ENCODE measurements around the gene FAP.

Gene FAP

DNA sequence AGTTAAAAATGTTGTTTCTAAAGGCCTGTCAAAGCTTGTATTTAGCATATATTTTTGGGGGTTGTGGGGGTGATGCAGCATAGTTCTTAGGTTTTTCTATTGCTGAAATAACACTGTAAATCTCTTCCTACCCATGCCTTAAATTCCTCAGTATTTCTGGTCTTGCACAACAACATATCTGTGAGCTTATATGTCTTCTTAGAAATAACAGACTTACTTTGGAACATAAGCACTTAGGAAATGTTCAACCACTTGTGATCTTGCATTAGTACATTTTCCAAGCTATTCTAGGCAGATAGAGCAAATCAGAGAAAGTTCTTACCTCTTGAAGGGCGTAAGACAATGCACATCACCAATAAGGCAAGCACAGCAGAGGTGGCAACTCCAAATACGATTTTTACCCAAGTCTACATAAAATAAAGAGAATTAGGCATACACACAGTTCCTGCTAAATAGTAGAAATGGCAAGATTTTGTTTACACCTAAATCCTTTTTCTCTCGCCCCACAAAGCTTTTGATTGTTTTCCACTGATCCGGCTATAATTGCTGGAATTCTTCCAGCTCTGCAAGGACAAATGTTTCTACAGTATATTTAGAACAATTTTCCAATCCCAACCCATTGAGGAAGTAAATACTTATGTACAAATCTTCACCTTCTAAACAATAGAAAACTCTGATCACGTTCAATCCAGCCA, 512 bp downstream of the FAP start:
- DNase-seq (ENCODE audit: low spot score) = no peak

DNA sequence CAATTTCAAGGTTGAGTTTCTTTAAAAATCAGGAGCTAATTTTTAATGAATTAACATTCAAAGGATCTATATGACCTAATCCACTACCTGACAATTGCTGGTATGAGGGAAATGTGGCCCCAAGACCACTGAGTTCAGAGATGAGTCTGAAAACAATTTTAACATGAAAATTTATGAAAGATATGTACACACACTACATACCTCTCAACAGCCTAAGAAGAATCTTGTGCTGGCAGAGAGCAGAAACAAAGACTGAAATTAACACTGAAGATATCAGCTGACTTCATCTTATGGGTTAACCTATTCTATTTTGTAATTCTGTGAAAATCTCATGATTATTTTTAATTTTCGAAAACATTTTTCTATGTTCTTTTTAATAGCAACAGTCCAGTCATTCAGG, 1.7 kb downstream of the FAP start:
- no peak for DNase-seq (ENCODE audit: low spot score)

DNA sequence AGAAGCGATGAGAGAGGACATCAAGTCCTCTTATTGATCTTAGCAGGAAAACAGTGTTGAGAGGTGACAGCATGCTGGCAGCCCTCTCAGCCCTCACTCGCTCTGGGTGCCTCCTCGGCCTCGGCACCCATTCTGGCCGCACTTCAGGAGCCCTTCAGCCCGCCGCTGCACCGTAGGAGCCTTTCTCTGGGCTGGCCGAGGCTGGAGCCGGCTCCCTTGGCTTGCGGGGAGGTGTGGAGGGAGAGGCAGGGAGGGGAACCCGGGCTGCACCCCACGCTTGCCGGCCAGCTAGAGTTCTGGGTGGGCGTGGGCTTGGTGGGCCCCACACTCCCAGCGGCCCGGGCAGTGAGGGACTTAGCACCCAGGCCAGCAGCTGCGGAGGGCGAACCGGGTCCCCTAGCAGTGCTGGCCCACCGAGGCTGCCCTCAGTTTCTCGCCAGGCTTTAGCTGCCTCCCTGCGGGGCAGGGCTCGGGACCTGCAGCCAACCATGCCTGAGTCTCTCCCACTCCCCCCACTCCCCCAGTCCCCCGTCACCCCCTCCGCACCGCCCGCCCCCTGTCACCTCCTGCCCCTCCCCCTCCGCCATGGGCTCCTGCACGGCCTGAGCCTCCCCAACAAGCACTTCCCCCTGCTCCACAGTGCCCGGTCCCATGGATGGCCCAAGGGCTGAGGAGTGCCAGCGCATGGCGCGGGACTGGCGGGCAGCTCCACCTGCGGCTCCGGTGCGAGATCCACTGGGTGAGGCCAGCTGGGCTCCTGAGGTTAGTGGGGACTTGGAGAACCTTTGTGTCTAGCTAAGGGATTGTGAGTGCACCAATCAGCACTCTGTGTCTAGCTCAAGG, 8.4 kb downstream of the FAP start:
- no peak for DNase-seq (ENCODE audit: low spot score)

DNA sequence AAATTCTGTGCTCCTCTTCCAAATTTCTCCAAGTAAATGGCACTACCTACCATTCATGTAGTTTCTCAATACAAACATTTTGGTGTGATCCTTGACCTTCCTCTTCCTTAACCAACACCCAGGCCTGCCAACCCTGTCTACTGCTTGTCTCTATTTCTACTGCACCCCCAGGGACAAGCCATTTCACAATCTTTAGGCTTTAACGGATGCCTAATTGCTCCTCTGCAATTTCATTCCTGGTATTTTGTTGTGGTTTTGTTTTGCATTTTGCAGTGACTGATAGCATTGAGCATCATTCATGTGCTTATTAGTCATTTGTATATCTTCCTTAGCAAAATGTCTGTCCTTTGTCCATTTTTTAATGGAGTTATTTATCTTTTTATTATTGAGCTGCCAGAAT, 10.0 kb downstream of the FAP start:
- DNase-seq (ENCODE audit: low spot score) = peak; percentile 32

DNA sequence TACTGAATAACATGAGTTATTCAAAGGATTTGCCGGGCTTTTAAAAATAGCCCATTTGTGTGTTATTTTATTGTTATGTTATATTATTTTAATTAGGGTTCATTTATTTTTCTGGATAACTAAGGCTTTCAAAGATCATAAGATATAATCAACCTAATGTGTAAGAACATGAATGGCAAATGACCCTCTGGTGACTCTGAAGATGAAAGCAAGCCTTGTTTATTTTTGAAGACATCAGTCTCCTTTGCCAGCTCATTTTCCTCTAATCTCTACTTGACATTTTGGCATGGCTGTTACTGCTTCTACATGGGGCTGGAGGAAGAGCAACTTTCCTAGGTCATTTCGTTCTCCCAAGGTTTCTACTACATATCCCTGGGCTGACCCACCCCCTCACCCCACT, 10.6 kb downstream of the FAP start:
- no peak for DNase-seq (ENCODE audit: low spot score)

DNA sequence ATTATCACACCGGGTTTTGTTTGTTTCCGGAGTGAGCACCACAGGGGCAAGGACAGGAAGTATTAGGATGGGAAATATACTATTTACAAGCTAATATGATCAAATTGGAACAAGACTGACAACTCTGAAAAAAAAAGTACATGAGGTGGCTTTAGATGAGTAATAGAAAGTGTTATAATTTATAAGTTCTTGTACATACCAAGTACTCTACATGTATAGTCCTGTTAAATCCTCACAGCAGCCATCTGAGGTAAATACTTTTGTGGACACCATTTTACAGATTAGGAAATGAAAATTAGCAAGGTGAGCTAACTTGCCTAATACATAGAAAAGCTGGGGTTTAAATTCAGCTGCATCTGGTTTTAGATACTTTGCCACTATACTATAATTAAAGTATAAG, 11.2 kb downstream of the FAP start:
- no peak for DNase-seq (ENCODE audit: low spot score)

DNA sequence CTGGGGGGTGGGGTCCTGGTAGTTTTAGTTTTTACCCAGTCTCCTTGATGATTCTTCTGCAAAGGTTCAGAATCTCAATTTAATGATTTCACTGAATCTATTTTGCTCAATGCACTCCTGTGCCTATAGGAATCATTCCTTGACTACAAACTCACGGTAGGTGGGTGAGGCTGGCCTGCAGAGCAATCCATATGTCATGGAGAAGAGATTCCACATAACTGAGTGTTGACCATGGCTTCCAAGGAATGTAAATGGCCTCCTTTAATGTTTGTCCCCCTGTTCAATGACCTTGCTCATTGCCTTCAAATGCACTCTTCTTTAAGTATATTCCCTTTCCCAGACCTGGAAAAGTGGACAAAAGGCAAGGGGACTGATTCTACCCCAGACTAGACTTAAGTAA, 12.5 kb downstream of the FAP start:
- DNase-seq (ENCODE audit: low spot score) = no peak

DNA sequence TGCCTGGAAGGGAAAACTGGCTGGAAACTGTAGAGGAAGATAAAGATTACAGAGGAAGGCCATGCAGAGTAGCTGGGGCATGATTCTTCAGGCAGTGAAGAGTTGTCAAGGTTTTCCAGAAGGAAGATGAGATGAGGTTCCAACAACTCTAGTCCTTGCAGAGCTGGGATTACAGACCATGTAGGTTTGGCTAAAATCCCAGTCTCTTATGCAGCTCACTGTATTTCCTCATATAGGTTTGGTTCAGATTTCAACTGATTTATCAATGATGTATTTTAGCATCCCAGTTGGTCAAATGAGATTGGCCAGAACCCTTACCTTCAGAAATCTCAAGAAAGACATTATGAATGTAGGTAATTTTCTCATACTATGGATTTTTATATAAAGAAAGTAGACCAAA, 16.4 kb downstream of the FAP start:
- DNase-seq (ENCODE audit: low spot score) = no peak

DNA sequence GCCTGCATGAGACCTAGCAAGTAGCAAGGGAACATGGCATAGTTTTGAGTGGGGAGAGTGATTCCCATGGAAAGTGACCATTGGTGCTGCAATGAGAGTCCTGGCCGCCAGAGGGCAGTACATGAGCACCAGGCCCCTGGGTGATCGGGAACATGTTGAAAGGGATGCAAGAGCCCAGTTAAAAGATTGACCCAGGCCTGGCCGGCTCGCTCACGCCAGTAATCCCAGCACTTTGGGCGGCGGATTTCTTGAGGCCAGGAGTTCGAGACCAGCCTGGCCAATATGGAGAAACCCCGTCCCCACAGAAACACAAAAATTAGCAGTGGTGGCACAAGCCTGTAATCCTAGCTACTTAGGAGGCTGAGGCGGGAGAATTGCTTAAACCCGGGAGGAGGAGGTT, 22.2 kb downstream of the FAP start:
- peak; percentile 47 for DNase-seq (ENCODE audit: low spot score)

DNA sequence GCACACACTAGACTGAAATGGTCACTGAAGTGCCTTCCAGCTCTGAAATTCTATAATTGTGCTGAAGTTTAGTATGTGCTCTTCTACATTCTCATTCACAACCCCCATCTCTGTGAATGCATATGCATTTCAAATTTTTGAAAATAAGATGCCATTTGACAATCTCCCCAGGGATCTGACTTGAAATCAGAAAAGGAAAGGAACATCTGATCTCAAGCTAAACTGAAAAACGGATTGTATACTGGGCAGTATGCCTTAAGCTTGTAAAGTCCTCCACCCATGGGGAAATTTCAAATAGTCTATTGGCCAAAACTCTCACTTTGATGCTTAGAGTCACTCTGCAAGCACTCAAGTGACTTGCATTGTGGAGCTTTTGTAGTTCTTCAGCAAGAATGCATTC, 22.9 kb downstream of the FAP start:
- DNase-seq (ENCODE audit: low spot score) = no peak

DNA sequence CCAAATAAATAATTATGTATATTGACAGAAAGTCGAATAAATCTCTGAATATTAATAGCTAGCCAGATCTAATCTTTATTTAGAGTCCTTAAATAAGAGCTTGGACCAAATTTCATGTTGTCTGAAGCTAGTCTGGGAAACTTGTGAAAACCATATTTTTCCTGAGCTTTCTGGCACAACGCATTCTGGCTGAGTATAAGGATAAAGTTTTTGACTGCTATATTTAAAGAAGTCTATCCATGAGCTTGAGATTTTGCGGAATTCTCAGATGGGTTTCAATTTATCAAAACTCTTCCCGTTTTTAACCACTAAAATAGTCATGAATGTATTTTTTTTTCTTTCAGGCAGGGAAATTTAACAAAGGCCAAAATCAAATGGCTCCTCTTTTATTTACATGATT, 23.8 kb downstream of the FAP start:
- no peak for DNase-seq (ENCODE audit: low spot score)

DNA sequence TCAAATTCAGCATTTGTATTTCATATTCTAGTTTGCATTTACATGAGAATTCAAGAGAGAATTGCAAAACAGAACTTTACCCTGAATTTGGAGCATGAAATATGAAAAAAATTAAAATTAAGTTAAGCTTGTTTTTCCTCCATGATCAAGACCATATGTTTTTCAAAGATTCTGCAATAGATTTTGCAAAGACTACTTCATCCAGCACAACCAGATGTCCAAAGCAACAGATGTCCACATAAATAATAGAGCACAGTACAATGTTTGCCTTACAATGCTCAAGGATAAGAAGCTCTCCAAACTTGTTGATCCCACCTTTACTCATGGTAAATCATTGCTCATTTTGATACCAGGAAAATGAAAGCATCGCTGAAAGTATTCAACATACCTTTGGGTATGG, 25.6 kb downstream of the FAP start:
- no peak for DNase-seq (ENCODE audit: low spot score)

DNA sequence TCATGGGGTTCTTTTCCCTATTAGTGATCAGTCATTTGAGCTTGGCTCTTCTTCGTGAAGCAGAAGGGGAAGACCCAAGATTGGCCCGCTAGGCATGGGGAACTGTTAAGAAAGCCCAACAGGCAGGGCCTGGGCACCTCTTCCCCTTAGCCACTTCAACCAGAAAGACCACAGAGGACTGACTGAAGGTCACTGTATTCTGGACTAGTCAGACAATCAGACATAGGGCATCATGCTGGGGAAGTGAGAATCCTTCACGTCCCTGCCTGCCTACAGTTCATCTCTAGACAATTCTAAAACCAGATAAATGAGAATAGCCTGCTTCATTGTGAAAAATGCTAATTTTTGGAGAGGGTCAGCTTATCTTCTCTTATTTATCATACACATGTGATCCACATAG, 28.1 kb downstream of the FAP start:
- DNase-seq (ENCODE audit: low spot score) = no peak

DNA sequence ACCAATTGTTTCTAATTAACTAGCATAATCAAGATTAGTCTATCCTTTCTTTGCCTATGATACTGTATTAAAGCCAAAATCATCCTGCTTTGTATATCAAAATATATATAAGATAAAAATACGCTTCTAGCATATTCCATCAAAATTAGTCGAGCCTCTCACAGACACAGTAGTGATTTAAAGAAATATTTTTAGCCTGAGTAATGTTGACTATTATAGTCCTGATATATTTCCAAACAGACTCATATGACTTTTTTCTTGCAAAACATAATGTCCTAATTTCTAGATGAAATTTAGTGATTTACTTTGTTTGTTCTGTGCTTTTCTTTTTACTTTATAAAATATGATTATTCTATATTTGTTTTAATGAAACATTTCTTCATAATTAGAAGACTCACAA, 30.9 kb downstream of the FAP start:
- DNase-seq (ENCODE audit: low spot score) = no peak

DNA sequence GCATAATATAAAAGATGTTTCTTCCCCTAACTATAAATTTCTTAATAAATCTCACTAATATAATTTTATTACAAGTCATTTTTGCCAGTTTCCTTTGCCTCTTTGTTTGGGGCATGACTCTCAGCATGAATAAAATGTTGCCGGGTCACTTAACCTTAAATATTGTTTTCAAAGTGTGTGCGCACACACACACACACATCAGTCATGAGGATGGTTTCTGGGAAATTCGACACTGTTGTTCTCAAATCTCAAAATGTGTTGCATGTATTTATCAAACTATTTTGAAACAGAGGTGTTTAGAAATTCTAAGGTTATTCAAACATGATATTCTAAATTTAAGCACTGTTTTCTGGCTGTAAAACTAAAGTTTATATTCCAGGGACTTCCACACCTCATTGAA, 31.5 kb downstream of the FAP start:
- no peak for DNase-seq (ENCODE audit: low spot score)

DNA sequence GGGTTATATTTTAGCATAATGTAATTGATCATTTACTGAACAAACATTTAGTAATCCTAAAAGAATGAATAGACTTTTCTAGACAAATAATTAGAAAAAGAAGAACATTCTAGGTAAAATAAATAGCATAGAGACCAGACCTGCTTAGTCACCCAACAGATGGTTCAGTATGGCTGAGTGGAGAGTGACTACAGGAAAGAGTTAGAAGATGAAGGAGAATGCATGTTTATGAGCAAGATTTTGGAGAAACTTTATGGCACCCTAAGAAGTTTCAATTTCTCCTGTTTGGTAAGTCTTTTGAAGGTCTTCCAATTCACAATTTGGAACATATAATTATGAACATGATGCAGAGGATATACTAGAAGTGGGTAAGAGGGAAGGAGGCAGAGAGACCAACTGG, 32.9 kb downstream of the FAP start:
- DNase-seq (ENCODE audit: low spot score) = peak; percentile 16

DNA sequence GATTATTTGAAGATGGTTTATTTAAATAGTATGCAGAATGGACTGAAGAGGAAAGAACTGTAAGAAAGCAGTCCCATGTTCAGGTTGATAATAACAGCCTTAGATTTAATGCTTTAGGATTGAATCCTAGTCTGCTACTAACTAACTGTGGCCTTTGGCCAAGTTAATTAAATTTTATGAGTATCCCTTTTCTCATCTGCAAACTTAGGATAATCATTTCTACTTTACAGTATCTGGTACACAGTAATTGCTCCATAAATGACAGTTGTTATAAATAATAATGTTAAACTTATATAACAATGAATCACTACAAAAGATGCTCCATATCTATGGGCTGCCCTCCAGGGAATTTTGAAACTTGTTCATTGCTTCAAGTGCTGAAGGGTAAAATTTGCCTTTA, 41.0 kb downstream of the FAP start:
- no peak for DNase-seq (ENCODE audit: low spot score)

DNA sequence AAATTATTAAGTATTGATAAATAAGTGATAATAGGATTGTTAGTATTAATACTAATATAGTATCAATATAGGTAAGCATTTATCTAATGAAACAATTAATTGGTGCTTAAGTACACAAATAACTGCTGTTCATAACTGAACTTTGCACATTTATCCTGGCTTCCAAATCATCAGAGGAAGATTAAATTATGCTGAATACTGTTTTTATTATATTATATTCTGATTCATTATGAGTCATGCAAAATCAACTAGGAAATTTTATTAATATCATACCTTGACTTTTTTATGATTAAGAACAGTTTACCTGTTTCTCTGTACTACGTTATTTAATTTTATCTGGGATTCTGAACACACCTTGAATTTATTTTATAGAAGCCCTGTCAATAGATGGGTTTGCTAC, 42.6 kb downstream of the FAP start:
- no peak for DNase-seq (ENCODE audit: low spot score)

DNA sequence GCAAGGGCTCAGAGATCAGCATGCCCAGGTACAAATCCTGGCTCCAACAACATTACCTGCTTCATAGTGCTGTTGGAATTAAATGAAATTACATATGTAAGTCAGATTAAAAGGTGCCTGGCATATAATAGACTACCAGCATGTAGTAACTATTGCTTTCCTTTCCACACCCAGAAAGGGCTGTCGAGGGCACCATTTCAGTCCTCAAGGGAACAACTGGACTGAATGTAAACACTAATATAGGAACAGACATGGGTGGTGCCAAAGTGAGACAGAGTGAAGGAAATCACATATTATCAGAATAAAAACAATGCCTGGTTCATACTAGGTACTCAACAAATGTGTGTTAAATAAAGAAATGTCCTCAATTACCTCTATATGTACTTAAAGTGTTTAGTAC, 43.3 kb downstream of the FAP start:
- no peak for DNase-seq (ENCODE audit: low spot score)

DNA sequence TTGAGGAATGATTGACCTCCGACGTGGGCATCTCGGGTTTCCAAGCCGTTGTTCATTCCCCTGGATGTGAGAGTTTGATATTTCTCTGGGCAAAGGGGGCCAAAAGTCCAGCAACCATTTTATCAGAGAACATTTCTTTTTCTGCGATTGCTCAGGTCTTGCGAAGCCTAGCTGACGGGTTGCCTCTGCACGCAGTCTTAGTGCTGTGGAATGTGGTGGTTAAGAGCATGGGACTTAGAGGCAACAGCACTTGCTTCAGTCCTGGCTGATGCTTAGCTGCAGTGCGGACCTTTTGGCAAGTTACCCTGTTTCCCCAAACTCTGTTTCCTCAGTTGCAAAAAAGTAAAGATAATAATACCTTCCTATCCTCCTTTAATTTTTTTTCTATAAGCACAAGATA, 45.0 kb downstream of the FAP start:
- DNase-seq (ENCODE audit: low spot score) = no peak

DNA sequence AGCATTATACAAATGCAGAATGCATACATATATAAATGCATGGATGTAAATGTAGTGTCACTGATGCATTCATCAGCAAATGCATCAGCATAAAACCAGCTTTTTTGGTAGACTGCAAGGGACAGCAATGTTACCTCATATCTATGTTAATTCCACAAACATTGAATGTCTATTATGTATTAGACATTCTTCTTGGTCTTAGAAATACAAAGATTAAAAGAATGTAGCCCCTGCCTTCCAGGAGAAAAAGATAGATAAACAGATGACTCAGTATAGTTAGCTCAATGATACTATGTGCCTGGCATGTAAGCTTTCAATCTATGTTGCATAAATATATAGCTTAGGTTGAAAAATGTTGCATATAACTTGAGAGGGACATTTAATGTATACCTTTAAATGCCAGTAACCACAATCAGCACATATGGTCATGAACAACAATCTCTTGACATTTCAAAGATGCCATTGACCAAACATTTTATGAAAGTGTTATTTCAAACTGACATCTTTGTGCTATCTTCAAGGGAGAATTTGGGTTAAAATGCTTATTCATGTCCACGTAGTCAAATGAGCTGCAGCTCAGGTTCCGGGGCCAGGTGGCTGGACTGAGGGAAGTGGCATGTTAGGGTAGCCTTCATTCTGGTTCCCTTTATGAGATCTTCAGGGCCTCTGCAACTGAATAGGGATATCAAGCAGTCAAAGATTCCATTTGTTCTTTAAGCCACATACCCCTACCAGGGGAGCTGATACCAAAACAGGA, 46.0 kb downstream of the FAP start:
- DNase-seq (ENCODE audit: low spot score) = peak; percentile 35

DNA sequence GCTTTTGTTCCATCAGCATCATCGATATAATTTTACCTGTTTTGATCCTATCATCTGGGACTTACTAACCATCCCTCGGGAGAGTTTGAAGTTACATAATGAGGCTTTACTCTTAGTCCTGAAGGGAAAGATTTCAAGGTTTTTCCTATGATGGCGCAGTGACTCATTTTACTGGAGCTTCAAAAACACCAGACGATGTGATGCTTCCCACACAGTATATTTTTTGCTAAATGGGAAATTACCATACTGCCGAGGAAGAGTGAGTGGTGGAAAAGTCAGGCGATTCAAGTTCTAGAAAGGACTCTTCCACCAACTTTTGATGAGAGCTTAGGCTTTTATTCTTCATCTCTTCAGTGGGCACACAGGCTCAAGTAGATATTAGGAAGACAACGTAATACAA, 46.6 kb downstream of the FAP start:
- peak; percentile 11 for DNase-seq (ENCODE audit: low spot score)

DNA sequence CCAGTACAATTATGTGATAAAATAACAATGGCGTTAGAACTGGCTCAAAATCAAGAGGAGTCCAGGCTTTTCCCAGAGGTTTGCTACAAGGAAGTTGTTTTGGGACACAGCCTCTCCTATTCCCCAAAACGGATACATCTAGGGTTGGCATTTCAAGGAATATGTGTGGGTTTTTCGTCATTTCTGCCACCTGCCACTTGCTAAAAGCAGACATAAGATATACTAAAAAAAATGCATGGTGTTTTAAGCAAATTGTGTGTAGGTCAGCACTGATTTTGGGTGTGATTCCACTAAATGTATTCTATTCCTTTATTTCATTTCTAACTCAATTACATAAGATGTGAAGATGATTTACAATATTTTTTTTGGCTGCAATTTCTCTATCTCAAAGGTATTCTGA, 54.8 kb downstream of the FAP start:
- DNase-seq (ENCODE audit: low spot score) = no peak

Measured in hepatic stellate cell (primary cell).